Measurements from ENCODE around the gene PGBD2.
"Not testable (repeated sequence)": the region's sequence is repeated elsewhere in the genome, so short reads cannot be mapped to it uniquely, and the experiment has no call there.

Gene PGBD2

GRCh38 chr1:248889914-248890243, 16.2 kb upstream of the PGBD2 start:
- DNase-seq (ENCODE audit: low read depth, low spot score), result not testable (repeated sequence)

GRCh38 chr1:248890549-248891498, 15.2 kb upstream of the PGBD2 start:
- DNase-seq (ENCODE audit: low read depth, low spot score), result no peak

- DNase-seq (ENCODE audit: low read depth, low spot score), result no peak
Observed at GRCh38 chr1:248891758-248892157, 14.3 kb upstream of the PGBD2 start.

- no peak for DNase-seq (ENCODE audit: low read depth, low spot score)
Observed at GRCh38 chr1:248892590-248892989, 13.4 kb upstream of the PGBD2 start.

GRCh38 chr1:248894837-248895236, 11.2 kb upstream of the PGBD2 start:
- DNase-seq (ENCODE audit: low read depth, low spot score), result no peak

- DNase-seq (ENCODE audit: low read depth, low spot score), result no peak
Observed at GRCh38 chr1:248897412-248898337, 8.4 kb upstream of the PGBD2 start.

GRCh38 chr1:248900637-248901036, 5.4 kb upstream of the PGBD2 start:
- DNase-seq (ENCODE audit: low read depth, low spot score), result no peak

GRCh38 chr1:248901578-248901977, 4.5 kb upstream of the PGBD2 start:
- DNase-seq (ENCODE audit: low read depth, low spot score), result no peak

- no peak for DNase-seq (ENCODE audit: low read depth, low spot score)
Observed at GRCh38 chr1:248904437-248905216, 1.4 kb upstream of the PGBD2 start.

- no peak for DNase-seq (ENCODE audit: low read depth, low spot score)
Observed at GRCh38 chr1:248905662-248906008, 400 bp upstream of the PGBD2 start.

- no peak for DNase-seq (ENCODE audit: low read depth, low spot score)
Observed at GRCh38 chr1:248906753-248907661, 972 bp downstream of the PGBD2 start.

GRCh38 chr1:248910761-248911160, 4.7 kb downstream of the PGBD2 start:
- DNase-seq (ENCODE audit: low read depth, low spot score), result no peak

- DNase-seq (ENCODE audit: low read depth, low spot score), result no peak
Observed at GRCh38 chr1:248913933-248914332, 7.9 kb downstream of the PGBD2 start.

- no peak for DNase-seq (ENCODE audit: low read depth, low spot score)
Observed at GRCh38 chr1:248914796-248915381, 8.9 kb downstream of the PGBD2 start.

GRCh38 chr1:248918131-248918530, 12.1 kb downstream of the PGBD2 start:
- DNase-seq (ENCODE audit: low read depth, low spot score), result no peak

- DNase-seq (ENCODE audit: low read depth, low spot score), result no peak
Observed at GRCh38 chr1:248923352-248924338, 17.6 kb downstream of the PGBD2 start.

- DNase-seq (ENCODE audit: low read depth, low spot score), result no peak
Observed at GRCh38 chr1:248924696-248925532, 18.9 kb downstream of the PGBD2 start.

GRCh38 chr1:248925859-248926258, 19.8 kb downstream of the PGBD2 start:
- not testable (repeated sequence) for DNase-seq (ENCODE audit: low read depth, low spot score)
